LNCAP (cell line): ENCODE results near the gene PAM16.

Experiments used
- CTCF ChIP-seq: fragments of 450-650 bp; IDR thresholded peaks from 2 replicates; pipeline ENCODE4 v1.5.1; 2017; ENCODE audit warnings: mild to moderate bottlenecking

Gene PAM16

GRCh38 chr16:4301177-4301576, 49.9 kb downstream of the PAM16 start:
- no peak for TF ChIP-seq CTCF

GRCh38 chr16:4298761-4299522, 52.2 kb downstream of the PAM16 start:
- TF ChIP-seq CTCF, result no peak

GRCh38 chr16:4297480-4297879, 53.6 kb downstream of the PAM16 start:
- no peak for TF ChIP-seq CTCF

GRCh38 chr16:4295581-4295980, 55.5 kb downstream of the PAM16 start:
- no peak for TF ChIP-seq CTCF

- TF ChIP-seq CTCF, result no peak
Observed at GRCh38 chr16:4293822-4294457, 57.2 kb downstream of the PAM16 start.

GRCh38 chr16:4293181-4293716, 57.9 kb downstream of the PAM16 start:
- TF ChIP-seq CTCF, result no peak

- no peak for TF ChIP-seq CTCF
Observed at GRCh38 chr16:4291699-4292098, 59.4 kb downstream of the PAM16 start.
